ENCODE data around the gene YJEFN3. TPM values are rescaled to one million over a fixed set of nuclear protein-coding genes. Genes with fewer than 3 reads are reported as not detected.

The YJEFN3 gene
- total RNA-seq, result 5.8 TPM
- long read RNA-seq, partial matches to known transcripts, result 4 of 4 reads
- long read RNA-seq, other reads (novel, unspliced or antisense), result 0 of 4 reads

DNA sequence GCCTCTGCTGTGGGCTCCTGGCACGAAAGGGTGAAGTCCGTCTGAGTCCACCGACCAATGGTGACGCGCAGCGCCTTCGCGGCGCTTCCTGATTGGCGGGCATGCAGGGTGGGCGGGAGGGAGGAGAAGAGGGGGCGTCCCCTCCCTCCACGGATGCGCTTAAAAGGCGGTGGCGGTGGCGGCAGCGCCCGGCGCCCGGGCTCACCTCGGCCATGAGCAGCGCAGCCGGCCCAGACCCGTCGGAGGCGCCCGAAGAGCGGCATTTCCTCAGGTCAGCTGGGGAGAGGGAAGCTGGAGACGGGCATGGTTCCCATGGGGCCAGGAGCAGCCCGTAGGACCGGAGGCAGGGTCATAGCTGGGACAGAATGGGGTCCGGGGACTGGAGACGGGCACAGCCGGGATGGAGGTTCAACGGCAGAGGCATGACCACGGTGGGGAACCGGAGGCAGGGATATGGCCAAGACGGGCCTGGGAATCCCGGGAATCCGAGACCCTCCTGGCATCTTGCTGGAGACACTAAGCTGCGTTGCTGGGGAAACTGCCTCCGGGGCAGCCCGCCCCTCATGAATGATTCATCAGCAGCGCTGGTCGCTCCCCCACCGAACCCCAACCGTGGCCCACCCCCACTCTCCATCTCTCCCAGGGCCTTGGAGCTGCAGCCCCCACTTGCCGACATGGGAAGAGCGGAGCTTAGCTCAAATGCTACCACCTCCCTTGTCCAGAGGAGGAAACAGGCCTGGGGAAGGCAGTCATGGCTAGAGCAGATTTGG is at the start of gene YJEFN3:
Gene YJEFN3 (plus strand): TSS at position 191 of the 770 bp plus-strand sequence. CDS start 22 bp downstream, at position 213.
- DNase-seq (no peak), ATAC-seq (ENCODE audit: poor library complexity) (peak; percentile 32)
- intact Hi-C loops (cut with DNase I), result no loop called here

GRCh38 chr19:19480688-19481087 is 48.0 kb upstream of the YJEFN3 start:
- intact Hi-C loops (cut with DNase I), result no loop called here
- DNase-seq, result no peak
- no peak for ATAC-seq (ENCODE audit: poor library complexity)

DNA sequence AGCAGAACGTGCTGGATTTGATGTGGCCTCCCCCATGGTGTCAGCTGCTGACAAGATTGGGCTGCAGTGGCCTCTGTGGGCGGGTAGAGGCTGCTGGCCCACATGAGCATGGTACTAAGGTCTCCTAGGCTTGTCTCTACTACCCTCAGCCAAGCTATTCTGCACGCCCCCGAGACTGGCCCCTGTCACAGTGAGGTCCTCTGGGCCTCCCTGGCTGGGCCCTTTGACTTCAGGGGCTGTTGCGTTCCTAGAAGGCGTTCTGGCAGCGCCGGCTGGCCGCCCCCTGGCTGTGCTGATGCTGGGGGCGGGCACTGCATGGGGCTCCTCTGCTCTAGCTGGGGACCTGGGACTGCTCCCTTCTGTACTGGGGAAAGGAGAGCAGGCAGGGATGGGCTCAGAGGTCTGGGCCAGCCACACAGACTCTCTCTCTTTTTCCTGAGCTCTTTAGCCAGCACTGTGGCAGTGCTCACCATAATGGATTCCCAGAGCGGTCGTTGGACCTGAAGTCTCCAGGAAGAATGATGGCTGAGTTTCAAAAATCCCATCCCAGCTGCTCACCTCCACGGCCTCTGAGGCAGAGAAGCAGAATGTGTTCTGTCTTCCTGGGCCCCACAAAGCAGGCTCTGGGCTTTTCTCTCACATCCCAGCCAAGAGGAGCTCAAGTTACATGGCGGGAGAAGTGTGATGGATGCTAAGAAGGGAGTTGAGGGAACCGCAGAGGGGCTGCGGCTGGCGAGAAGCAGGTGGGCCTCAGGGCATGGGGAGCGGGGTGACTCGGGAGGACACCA is 45.7 kb upstream of the YJEFN3 start:
- intact Hi-C loops (cut with DNase I), result no loop called here
- no peak for ATAC-seq (ENCODE audit: poor library complexity)
- DNase-seq, result no peak

DNA sequence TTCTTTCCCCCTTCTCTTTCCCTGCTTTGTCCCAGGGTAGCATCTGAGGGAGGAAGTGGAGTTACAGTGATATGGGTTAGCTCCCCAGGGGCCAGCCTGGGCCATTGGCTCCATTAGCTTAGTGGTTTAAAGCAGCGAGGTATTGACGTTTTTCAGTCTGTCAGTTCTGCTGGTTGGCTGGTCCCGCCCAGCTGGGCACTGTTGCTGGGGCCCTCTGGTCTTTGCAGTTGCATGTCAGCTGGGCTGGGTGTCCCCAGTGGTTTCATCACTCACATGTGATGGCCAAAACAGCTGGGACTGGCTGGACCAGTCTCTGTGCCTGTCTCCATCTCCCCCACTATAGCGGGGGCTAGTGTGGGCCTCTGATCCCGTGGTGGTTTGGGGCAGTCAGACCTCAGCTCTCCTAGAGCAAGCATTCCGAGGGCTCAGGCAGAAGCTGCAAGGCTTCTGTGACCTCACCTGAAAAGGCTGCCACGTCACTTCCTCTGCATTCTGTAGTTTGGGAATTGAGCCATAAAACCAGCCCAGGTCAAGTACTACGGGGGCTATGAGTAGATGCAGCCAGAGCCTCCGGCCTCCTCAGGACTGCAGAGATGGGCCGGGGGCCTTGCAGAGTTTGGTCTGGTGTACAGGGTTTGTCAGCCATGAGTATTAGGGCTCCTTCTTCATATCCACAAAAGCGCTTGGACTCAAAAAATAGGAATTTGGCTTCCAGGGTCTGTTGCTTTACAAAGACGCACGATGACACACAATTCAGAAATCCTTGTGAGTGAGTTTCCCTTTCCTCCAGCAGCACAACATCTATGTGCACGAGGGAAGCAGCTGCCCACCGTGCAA is 43.3 kb upstream of the YJEFN3 start:
- no peak for DNase-seq
- no peak for ATAC-seq (ENCODE audit: poor library complexity)
- intact Hi-C loops (cut with DNase I), result no loop called here

DNA sequence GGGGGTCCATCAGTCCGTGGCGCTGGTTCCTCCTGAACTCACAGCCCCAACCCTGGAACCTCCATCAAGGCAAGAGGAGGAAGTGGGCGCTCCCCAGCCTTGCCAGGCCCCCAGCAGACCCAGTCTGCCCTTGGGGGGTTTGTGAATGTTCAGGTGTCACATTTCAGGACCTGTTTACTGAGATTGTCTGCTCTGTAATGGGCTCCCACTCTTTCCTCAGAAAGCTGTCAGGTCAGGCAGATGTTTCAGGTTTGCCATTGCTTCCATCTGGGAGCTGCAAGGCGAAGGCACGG is 42.8 kb upstream of the YJEFN3 start:
- no peak for ATAC-seq (ENCODE audit: poor library complexity)
- DNase-seq, result no peak
- intact Hi-C loops (cut with DNase I), result no loop called here

DNA sequence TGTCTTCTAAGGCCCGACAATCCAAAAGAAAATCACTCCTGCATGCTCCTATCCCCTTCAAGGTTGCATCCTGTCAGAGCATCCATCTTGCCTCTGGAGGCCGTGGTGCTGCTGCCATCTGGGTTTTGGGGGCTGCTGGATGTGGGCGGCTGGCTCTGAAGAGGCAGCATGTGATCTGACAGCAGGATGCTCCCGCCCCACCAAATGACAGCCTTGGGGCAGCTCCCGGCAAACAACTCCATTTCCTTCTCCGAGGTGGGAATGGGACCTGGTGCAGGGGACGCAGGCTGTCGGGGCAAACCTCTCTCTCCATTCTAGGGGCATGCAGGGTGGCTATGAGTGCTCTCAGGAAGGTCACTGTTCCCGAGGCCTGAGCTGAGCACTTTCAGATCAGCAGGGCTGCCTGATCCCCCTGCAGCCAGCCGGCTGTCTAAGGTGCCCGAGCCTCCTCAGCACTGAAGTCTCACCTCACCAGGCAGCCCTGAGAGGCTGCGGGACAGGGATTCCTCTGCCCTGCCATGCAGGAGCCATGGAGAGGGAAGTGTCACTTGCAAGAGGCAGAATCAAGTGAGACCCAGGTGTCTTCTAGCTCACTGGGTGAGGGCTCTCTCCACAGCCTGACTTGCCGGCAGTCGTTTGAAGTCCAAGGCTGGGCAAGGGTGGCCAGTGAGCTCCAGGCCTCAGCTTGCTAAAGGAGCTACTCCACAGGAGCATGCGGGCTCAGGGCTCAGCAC is 42.2 kb upstream of the YJEFN3 start:
- intact Hi-C loops (cut with DNase I), result no loop called here
- DNase-seq (no peak), ATAC-seq (ENCODE audit: poor library complexity) (no peak)

DNA sequence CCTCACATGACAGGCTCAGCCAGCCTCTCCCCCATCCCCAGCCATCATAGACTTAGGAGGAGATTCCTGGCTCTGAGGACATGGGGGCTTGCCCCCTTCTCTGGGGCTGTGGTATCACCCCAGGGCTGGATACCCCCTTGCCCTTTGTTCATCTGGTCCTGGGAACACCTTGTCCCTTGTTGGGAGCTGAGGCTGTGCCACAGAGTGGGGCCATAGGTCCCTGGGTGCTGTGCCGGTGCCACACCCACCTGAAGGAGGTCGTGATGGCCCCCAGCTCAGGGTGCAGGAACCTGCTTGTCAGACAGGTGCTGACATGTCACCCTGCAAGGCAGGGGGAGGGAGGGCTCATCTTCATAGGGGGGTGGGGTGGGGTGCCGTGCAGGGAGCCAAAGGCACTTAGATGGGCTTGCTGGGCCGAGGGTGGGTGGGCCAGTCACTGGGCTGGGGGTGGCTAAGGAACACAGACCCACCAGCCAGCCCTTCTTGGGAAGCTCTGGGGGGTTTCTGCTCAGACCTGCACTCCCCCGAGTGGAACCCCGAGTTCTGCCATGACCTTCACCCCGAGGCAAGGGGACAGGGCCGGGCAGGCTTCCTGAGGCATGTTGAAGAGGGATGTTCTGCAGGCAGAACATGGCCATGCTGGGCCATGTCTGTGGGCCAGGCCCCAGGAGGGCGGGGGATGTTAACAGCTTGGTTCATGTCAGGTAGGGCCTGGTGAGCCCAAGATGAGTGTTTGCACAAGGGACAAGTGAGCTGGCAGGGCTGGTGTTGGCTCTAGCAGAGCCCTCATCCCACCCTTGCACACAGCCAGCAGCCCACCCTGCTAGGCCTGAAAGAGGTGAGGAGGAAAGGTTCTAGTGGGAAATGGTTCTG is 41.4 kb upstream of the YJEFN3 start:
- ATAC-seq (ENCODE audit: poor library complexity) (no peak), DNase-seq (no peak)
- intact Hi-C loops (cut with DNase I), result no loop called here

DNA sequence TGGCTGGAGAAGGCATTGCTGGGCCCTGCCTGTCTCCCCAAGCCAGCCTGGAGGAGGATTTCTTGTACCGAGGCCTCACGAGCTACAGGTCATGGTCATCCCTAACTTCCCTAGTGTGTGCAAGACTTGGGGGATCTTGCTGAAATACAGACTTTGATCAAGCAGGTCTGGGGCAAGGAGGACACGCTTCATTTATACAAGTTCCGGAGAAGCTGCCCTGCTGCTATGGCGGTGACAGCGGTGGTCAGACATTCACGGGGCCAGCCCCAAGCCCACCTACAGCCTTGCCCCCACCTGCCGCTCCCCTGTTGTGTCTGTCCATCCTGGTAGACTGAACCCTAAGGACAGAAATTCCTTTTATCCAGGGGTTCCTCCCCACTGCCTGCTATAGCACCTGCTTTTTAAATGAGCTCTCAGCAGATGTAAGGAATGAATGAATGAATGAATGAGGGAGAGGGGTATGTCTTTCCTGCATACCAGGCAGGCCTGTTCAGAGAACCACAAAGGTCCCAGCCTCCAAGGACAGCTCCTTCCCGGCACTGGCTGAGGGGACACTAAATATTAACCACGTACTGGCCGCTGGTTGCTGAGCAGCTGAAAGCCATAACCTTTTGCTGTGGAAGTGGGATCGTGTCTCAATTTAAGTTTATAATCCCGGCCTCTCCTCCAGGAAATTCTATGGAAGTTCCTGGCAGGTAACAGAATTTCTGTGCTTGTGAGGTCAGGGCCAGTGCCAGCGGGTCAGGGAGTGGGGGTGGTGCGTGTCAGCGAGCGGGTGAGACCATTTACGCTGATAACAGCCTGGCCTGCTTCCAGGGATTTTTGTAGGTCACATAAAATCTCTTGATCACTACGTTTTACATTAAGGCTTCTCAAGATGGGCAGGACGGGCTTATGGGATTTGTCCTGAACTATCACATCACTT is 40.5 kb upstream of the YJEFN3 start:
- DNase-seq (no peak), ATAC-seq (ENCODE audit: poor library complexity) (no peak)
- intact Hi-C loops (cut with DNase I), result loop anchor here (2.0 kb wide), 1 partner anchor 121 kb away; no protein-coding TSS in a partner anchor

GRCh38 chr19:19488875-19489690 is 39.6 kb upstream of the YJEFN3 start:
- ATAC-seq (ENCODE audit: poor library complexity), result peak; percentile 66
- peak; percentile 84 for DNase-seq
- intact Hi-C loops (cut with DNase I), result loop anchor here (2.0 kb wide), 1 partner anchor 122 kb away; no protein-coding TSS in a partner anchor

DNA sequence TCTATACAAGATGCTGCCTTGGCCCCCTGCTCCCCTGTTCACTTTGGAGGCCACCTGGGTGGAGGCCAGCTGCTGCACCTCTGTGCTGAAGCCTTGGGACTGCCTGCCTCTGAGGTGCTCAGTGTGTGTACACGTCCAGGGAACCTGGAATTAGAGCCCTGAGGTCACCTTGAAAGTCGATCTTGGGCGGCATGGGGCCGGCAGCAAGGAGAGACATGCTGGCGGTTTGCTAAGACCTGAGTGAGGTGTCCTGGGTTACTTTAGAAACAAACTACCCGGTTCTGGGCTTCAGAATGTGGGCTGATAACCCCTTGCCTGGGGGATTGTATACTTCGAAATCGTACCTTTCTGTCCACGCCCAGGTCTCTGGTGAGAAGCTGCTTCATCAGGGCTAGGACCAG is 38.9 kb upstream of the YJEFN3 start:
- intact Hi-C loops (cut with DNase I), result loop anchor here (2.0 kb wide), 1 partner anchor 123 kb away; no protein-coding TSS in a partner anchor
- DNase-seq (no peak), ATAC-seq (ENCODE audit: poor library complexity) (peak; percentile 26)

- intact Hi-C loops (cut with DNase I), result no loop called here
- DNase-seq, result peak; percentile 80
- peak; percentile 71 for ATAC-seq (ENCODE audit: poor library complexity)
Measured at GRCh38 chr19:19490214-19490968, 38.3 kb upstream of the YJEFN3 start.

- intact Hi-C loops (cut with DNase I), result no loop called here
- no peak for DNase-seq
- no peak for ATAC-seq (ENCODE audit: poor library complexity)
Measured at GRCh38 chr19:19491321-19492025, 37.2 kb upstream of the YJEFN3 start.

DNA sequence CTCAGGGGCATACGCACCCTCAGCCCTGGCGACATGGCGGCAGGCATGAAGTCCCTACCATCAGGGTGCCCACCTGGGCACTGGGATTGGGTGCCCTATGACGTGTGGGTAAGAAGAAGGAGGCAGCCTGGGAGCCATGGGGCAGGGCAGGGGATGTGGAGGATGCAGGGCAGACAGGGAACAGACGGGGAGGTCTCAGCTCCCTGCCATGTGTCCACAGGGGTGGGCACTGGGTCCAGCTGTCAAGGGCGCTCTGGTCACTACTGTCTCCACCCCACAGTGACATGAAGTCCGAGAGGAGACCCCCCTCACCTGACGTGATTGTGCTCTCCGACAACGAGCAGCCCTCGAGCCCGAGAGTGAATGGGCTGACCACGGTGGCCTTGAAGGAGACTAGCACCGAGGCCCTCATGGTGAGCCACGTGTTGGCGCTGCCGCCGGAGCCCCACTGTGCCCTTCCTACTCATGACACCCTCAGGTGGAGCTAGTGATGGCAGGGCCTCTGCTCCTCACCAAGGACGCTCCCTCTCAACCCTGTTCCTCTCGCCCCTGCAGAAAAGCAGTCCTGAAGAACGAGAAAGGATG is 36.6 kb upstream of the YJEFN3 start:
- no peak for ATAC-seq (ENCODE audit: poor library complexity)
- no peak for DNase-seq
- intact Hi-C loops (cut with DNase I), result no loop called here

- no peak for DNase-seq
- no peak for ATAC-seq (ENCODE audit: poor library complexity)
- intact Hi-C loops (cut with DNase I), result no loop called here
Measured at GRCh38 chr19:19493841-19494546, 34.7 kb upstream of the YJEFN3 start.
